SK-N-SH treated with all-trans-retinoic acid at 6 μM for 48 hours (cell line): Measurements from ENCODE around the gene CBFA2T3.

Source experiments
- ARNTL ChIP-seq: fragments of 450-650 bp; formaldehyde crosslinking; IDR thresholded peaks from 2 replicates; pipeline ENCODE4 v1.5.0; 2020; ENCODE audit warnings: low read depth, mild to moderate bottlenecking, moderate library complexity, borderline replicate concordance
- GLIS3 ChIP-seq: fragments of 250-450 bp; sonication (Bioruptor Pico); IDR thresholded peaks from 2 replicates; pipeline ENCODE4 v1.5.0; 2020; ENCODE audit warnings: mild to moderate bottlenecking, moderate library complexity
- ISL1 ChIP-seq: fragments of 250-450 bp; sonication (Bioruptor Pico); IDR thresholded peaks from 2 replicates; pipeline ENCODE4 v2.1.2; 2022; ENCODE audit warnings: mild to moderate bottlenecking, moderate library complexity
- OSR1 ChIP-seq: fragments of 250-450 bp; sonication (Bioruptor Pico); IDR thresholded peaks from 2 replicates; pipeline ENCODE4 v1.8.0; 2022; ENCODE audit warnings: moderate library complexity, mild to moderate bottlenecking, inconsistent platforms
- RARB ChIP-seq: fragments of 250-450 bp; sonication (Bioruptor Pico); IDR thresholded peaks from 2 replicates; pipeline ENCODE4 v1.8.0; 2021; ENCODE audit warnings: mild to moderate bottlenecking, moderate library complexity
- SNAI2 ChIP-seq: fragments of 250-450 bp; sonication (Bioruptor Pico); IDR thresholded peaks from 2 replicates; pipeline ENCODE4 v1.5.0; 2020; ENCODE audit warnings: mild to moderate bottlenecking, moderate library complexity
- ZC3H10 ChIP-seq: fragments of 250-450 bp; sonication (Bioruptor Pico); IDR thresholded peaks from 2 replicates; pipeline ENCODE4 v1.5.1; 2021; ENCODE audit warnings: mild to moderate bottlenecking, moderate library complexity
- ZFP3 ChIP-seq: fragments of 250-450 bp; sonication (Bioruptor Pico); IDR thresholded peaks from 2 replicates; pipeline ENCODE4 v1.5.0; 2020; ENCODE audit warnings: mild to moderate bottlenecking, moderate library complexity
- TF ChIP-seq, protein P1 (sequence below): fragments of 250-450 bp; sonication (Bioruptor Pico); IDR thresholded peaks from 2 replicates; pipeline ENCODE4 v1.5.1; 2021; ENCODE audit warnings: mild to moderate bottlenecking, moderate library complexity
- TF ChIP-seq, protein P2 (sequence below): fragments of 250-450 bp; sonication (Bioruptor Pico); IDR thresholded peaks from 2 replicates; pipeline ENCODE4 v1.8.0; 2021; ENCODE audit warnings: low read depth, mild to moderate bottlenecking, moderate library complexity, borderline replicate concordance

DNA sequence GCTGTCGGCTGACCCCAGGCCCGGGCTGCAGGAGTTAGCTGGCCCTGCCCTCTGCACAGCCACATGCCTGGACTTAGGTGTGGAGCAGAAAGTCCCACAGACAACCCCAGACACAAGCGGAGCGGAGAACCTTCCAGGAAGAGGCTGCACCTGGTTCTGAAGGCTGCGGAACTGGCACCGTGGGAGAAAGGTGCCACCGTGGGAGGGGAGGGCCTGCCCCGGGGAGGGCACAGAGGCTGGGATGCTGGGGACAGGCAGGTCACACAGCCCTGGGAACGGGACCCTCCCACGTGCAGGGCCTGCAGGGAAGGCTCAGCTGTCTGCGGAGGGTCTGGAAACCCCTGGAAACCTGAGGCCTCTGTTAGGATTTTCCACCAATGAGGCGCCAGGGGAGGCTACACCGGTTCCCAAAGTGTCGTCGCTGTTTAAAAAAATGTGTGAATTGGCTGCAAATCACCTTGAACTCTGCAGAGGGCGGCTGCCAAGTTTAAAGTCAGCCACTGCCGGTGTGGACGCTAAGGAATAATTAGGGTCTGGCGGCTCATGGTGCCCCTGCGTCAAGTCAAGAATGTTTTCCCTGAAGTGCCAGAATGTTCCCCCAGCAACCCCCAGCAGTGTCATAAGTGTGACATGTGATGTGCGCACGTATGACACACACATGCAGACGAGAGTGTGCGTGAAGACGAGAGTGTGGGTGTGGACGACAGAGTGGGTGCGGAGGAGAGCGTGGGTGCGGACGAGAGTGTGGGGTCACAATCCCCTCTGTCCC, 59.7 kb downstream of the CBFA2T3 start:
- TF ChIP-seq RARB (CRISPR knock-in tag) (no peak), GLIS3 (CRISPR knock-in tag) (no peak), ZFP3 (no peak), ARNTL (CRISPR knock-in tag) (no peak), OSR1 (CRISPR knock-in tag) (no peak), ISL1 (CRISPR knock-in tag) (no peak), ZC3H10 (no peak), SNAI2 (CRISPR knock-in tag) (no peak)
- TF ChIP-seq, protein P1, sequence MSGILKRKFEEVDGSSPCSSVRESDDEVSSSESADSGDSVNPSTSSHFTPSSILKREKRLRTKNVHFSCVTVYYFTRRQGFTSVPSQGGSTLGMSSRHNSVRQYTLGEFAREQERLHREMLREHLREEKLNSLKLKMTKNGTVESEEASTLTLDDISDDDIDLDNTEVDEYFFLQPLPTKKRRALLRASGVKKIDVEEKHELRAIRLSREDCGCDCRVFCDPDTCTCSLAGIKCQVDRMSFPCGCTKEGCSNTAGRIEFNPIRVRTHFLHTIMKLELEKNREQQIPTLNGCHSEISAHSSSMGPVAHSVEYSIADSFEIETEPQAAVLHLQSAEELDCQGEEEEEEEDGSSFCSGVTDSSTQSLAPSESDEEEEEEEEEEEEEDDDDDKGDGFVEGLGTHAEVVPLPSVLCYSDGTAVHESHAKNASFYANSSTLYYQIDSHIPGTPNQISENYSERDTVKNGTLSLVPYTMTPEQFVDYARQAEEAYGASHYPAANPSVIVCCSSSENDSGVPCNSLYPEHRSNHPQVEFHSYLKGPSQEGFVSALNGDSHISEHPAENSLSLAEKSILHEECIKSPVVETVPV (CRISPR knock-in tag) = no peak
- TF ChIP-seq, protein P2, sequence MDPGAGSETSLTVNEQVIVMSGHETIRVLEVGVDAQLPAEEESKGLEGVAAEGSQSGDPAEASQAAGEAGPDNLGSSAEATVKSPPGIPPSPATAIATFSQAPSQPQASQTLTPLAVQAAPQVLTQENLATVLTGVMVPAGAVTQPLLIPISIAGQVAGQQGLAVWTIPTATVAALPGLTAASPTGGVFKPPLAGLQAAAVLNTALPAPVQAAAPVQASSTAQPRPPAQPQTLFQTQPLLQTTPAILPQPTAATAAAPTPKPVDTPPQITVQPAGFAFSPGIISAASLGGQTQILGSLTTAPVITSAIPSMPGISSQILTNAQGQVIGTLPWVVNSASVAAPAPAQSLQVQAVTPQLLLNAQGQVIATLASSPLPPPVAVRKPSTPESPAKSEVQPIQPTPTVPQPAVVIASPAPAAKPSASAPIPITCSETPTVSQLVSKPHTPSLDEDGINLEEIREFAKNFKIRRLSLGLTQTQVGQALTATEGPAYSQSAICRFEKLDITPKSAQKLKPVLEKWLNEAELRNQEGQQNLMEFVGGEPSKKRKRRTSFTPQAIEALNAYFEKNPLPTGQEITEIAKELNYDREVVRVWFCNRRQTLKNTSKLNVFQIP = no peak
